ENCODE results near the gene NR6A1. TPM values are rescaled to one million over a fixed set of nuclear protein-coding genes. Genes with fewer than 3 reads are reported as not detected.

NR6A1 gene
- total RNA-seq, 1 experiment from 2014 or later: 164 TPM

- no peak for ATAC-seq
- H3K9me3 Mint-ChIP-seq: no peaks in the 10 kb centered on the region
- H3K27ac Mint-ChIP-seq: peak overlapping the region; percentile 98
- no peaks in the 10 kb centered on the region for H3K27me3 Mint-ChIP-seq (ENCODE audit: low read depth)
- ChIA-PET POLR2A (interaction anchor here (1.4 kb wide), 1 partner anchor 11 kb away, joined by 3 read pairs; no protein-coding TSS in a partner anchor), CTCF (interaction anchor here (0.8 to 3.8 kb wide), 6 partner anchors 13 to 142 kb away, joined by 3 to 12 read pairs (median 5); partner anchors contain the start of gene OLFML2A)
- no peaks in the 10 kb centered on the region for H3K36me3 Mint-ChIP-seq
- no peak for DNase-seq (ENCODE audit: low spot score)
- peak overlapping the region; percentile 65 for H3K4me3 Mint-ChIP-seq
- no peak for TF ChIP-seq E2F4 (CRISPR knock-in tag; IDR thresholded peaks at IDR 0.05; ENCODE audit: borderline replicate concordance, low read depth)
- TF ChIP-seq NR3C1 (CRISPR knock-in tag; conservative IDR thresholded peaks at IDR 0.05; ENCODE audit: low read depth): no peak
- no peak for TF ChIP-seq NFATC4 (CRISPR knock-in tag; IDR thresholded peaks at IDR 0.05)
- TF ChIP-seq TEAD4 (CRISPR knock-in tag; IDR thresholded peaks at IDR 0.05): no peak
- TF ChIP-seq ATF1 (CRISPR knock-in tag; IDR thresholded peaks at IDR 0.05): no peak
- TF ChIP-seq MLX (CRISPR knock-in tag; IDR thresholded peaks at IDR 0.05): no peak
- TF ChIP-seq TP53 (CRISPR knock-in tag; IDR thresholded peaks at IDR 0.05): no peak
- TF ChIP-seq ZNF532 (CRISPR knock-in tag; IDR thresholded peaks at IDR 0.05; ENCODE audit: borderline replicate concordance): no peak
- peaks cover 95% of the 10 kb centered on the region for H3K4me1 Mint-ChIP-seq
These were observed 11.8 kb downstream of the NR6A1 start for GRCh38 chr9:124759327-124759726.

GRCh38 chr9:124758691-124759090 lies 12.4 kb downstream of the NR6A1 start:
- ATAC-seq (no peak), DNase-seq (ENCODE audit: low spot score) (no peak)
- no peak for TF ChIP-seq SMAD3 (CRISPR knock-in tag; IDR thresholded peaks at IDR 0.05; ENCODE audit: borderline replicate concordance)
- no peak for TF ChIP-seq NFE2L1 (CRISPR knock-in tag; IDR thresholded peaks at IDR 0.05)
- TF ChIP-seq HMGXB4 (CRISPR knock-in tag; IDR thresholded peaks at IDR 0.05): no peak
- TF ChIP-seq MLX (CRISPR knock-in tag; IDR thresholded peaks at IDR 0.05): no peak
- no peak for TF ChIP-seq ZNF219 (CRISPR knock-in tag; IDR thresholded peaks at IDR 0.05; ENCODE audit: borderline replicate concordance)
- no peak for TF ChIP-seq FOXP1 (CRISPR knock-in tag; IDR thresholded peaks at IDR 0.05; ENCODE audit: borderline replicate concordance)
- no peak for TF ChIP-seq IRF1 (CRISPR knock-in tag; IDR thresholded peaks at IDR 0.05)
- no peak for TF ChIP-seq CTCF (IDR thresholded peaks at IDR 0.05)
- TF ChIP-seq ZNF512 (CRISPR knock-in tag; IDR thresholded peaks at IDR 0.05; ENCODE audit: borderline replicate concordance): no peak
- no peak for TF ChIP-seq JAZF1 (CRISPR knock-in tag; IDR thresholded peaks at IDR 0.05)
- no peak for TF ChIP-seq FOXJ3 (CRISPR knock-in tag; IDR thresholded peaks at IDR 0.05; ENCODE audit: borderline replicate concordance)
- no peaks in the 10 kb centered on the region for H3K27me3 Mint-ChIP-seq (ENCODE audit: low read depth)
- peak overlapping the region; percentile 98 for H3K27ac Mint-ChIP-seq
- H3K4me1 Mint-ChIP-seq: peaks cover 95% of the 10 kb centered on the region
- CTCF ChIA-PET: interaction anchor here (0.8 to 3.8 kb wide), 5 partner anchors 12 to 141 kb away, joined by 3 to 12 read pairs (median 8); partner anchors contain the start of gene NR6A1
- peak overlapping the region; percentile 65 for H3K4me3 Mint-ChIP-seq
- no peaks in the 10 kb centered on the region for H3K36me3 Mint-ChIP-seq
- no peaks in the 10 kb centered on the region for H3K9me3 Mint-ChIP-seq
- POLR2A ChIA-PET: interaction anchor here (1.3 to 1.4 kb wide), 2 partner anchors 11 to 52 kb away, joined by 3 read pairs; no protein-coding TSS in a partner anchor

Data from WTC11 (cell line).